ENCODE results near the gene QSER1. TPM values are rescaled to one million over a fixed set of nuclear protein-coding genes. Genes with fewer than 3 reads are reported as not detected.
A peak's percentile ranks its signal among the peaks of the same experiment; 100 is the strongest.
"Not testable (repeated sequence)": the region's sequence is repeated elsewhere in the genome, so short reads cannot be mapped to it uniquely, and the experiment has no call there.

QSER1 gene
- total and polyA plus RNA-seq, 4 donors = 3.5 to 59.9 (median 10.6) TPM

DNA sequence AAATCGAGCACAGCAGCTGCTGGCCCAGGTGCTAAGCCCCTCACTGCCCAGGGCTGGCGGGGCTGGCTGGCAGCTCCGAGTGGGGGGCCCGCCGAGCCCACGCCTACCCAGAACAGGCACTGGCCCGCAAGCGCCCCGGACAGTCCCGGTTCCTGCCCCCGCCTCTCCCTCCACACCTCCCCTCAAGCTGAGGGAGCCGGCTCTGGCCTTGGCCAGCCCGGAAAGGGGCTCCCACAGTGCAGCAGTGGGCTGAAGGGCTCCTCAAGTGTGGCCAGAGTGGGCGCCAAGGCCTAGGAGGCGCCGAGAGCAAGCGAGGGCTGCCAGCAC lies 4.3 kb upstream of the QSER1 start:
- not testable (repeated sequence) for DNase-seq; H3K36me3 ChIP-seq (ENCODE audit: control insufficient read depth in 4 of 4, insufficient read depth in 4 of 4, low read length in 4 of 4); H3K4me3 ChIP-seq; H3K27me3 ChIP-seq (ENCODE audit: control insufficient read depth in 3 of 3, insufficient read depth in 3 of 3, low read length in 2 of 3); H3K9ac ChIP-seq (ENCODE audit: insufficient read depth in 1 of 2, low read length in 2 of 2); H3K27ac ChIP-seq (ENCODE audit: low read depth in 1 of 2, low read length in 1 of 2); ATAC-seq (ENCODE audit: insufficient read depth, low FRiP score); H3K9me3 ChIP-seq (ENCODE audit: control insufficient read depth in 4 of 4, insufficient read depth in 3 of 4, low read length in 3 of 4)
- WGBS, 2 donors = 95 to 97% methylated on average over 14 to 17 of the region's 17 CpGs
- peaks cover 0 to 13% (median 0%) of the 10 kb centered on the region in 5 donors for H3K4me1 ChIP-seq (ENCODE audit: control insufficient read depth in 5 of 5, insufficient read depth in 5 of 5, low read length in 5 of 5)

DNA sequence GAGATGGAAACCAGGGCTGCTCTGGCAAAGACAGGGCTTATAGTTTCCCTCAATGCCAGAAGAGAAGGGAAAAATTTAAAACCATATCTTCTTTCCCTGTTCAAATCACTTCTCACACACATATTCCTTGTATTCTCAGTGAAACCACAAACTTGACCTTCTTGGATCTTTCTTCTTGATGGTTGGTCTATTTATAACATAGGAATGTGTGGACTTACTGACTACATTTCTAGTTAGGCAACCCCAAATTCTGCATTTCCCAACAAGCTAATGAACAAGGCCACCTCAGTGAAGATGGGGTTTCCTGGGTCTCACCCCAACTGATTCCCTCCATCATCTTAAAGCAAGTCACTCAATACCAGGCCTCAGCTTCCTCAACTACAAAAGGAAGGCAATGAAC lies 3.8 kb upstream of the QSER1 start:
- no peak overlapping the region for H3K9ac ChIP-seq (ENCODE audit: insufficient read depth in 1 of 2, low read length in 2 of 2)
- no peak overlapping the region for H3K27ac ChIP-seq (ENCODE audit: low read depth in 1 of 2, low read length in 1 of 2)
- H3K27me3 ChIP-seq (ENCODE audit: control insufficient read depth in 3 of 3, insufficient read depth in 3 of 3, low read length in 2 of 3) = no peaks in the 10 kb centered on the region
- DNase-seq (no peak), ATAC-seq (ENCODE audit: insufficient read depth, low FRiP score) (no peak)
- H3K4me3 ChIP-seq = no peak overlapping the region
- H3K9me3 ChIP-seq (ENCODE audit: control insufficient read depth in 4 of 4, insufficient read depth in 3 of 4, low read length in 3 of 4) = no peaks in the 10 kb centered on the region
- H3K36me3 ChIP-seq (ENCODE audit: control insufficient read depth in 4 of 4, insufficient read depth in 4 of 4, low read length in 4 of 4) = no peaks in the 10 kb centered on the region
- peaks cover 0 to 13% (median 0%) of the 10 kb centered on the region in 5 donors for H3K4me1 ChIP-seq (ENCODE audit: control insufficient read depth in 5 of 5, insufficient read depth in 5 of 5, low read length in 5 of 5)
- TF ChIP-seq, protein P1, sequence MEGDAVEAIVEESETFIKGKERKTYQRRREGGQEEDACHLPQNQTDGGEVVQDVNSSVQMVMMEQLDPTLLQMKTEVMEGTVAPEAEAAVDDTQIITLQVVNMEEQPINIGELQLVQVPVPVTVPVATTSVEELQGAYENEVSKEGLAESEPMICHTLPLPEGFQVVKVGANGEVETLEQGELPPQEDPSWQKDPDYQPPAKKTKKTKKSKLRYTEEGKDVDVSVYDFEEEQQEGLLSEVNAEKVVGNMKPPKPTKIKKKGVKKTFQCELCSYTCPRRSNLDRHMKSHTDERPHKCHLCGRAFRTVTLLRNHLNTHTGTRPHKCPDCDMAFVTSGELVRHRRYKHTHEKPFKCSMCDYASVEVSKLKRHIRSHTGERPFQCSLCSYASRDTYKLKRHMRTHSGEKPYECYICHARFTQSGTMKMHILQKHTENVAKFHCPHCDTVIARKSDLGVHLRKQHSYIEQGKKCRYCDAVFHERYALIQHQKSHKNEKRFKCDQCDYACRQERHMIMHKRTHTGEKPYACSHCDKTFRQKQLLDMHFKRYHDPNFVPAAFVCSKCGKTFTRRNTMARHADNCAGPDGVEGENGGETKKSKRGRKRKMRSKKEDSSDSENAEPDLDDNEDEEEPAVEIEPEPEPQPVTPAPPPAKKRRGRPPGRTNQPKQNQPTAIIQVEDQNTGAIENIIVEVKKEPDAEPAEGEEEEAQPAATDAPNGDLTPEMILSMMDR (IDR thresholded peaks at IDR 0.05; ENCODE audit: control extremely low read depth, extremely low read depth) = no peak

DNA sequence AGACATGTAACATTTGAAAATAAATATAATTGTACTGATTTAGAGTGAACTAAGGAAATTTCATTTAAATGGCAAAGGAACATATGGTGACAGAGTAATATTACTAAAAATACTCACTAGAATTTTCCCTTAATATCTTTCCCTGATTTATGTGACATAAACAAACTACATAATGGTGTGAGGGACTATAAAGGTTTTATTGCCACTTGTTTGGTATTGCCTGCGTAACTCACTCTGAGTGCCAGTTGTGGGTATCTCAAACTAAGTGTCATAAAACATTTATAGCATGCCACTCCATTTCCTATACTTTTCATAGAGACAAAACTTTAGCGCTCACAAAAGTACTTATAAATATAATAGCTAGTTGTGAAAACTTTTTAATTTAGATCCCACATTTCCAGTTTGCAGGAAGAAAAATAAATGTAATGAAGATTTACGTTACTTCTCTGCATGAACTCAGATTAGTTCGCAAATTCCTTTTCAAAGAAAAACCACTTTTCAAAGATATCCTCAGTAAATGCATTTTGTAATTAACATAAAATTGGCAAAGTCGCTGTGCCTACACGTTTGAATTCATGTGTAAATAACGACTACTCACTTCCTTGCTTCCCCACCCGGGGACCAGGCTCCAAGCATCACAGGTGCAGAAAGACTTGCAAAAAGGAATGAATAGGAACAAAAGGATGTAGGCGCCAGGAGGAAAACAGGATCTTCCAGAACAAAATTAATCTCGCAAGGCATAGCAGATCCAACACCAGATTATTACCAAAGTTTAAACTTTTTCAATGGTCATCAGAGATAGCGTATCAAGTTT lies 1.6 kb upstream of the QSER1 start:
- DNase-seq (peak in 2 of 3 donors; percentile 21 to 24), ATAC-seq (ENCODE audit: insufficient read depth, low FRiP score) (no peak)
- H3K27me3 ChIP-seq (ENCODE audit: control insufficient read depth in 3 of 3, insufficient read depth in 3 of 3, low read length in 2 of 3) = no peaks in the 10 kb centered on the region
- H3K36me3 ChIP-seq (ENCODE audit: control insufficient read depth in 4 of 4, insufficient read depth in 4 of 4, low read length in 4 of 4) = no peaks in the 10 kb centered on the region
- peaks cover 0 to 28% (median 0%) of the 10 kb centered on the region in 5 donors for H3K4me1 ChIP-seq (ENCODE audit: control insufficient read depth in 5 of 5, insufficient read depth in 5 of 5, low read length in 5 of 5)
- peak overlapping the region in 1 of 2 donors; percentile 94 for H3K9ac ChIP-seq (ENCODE audit: insufficient read depth in 1 of 2, low read length in 2 of 2)
- TF ChIP-seq, protein P1 (IDR thresholded peaks at IDR 0.05; ENCODE audit: control extremely low read depth, extremely low read depth) = no peak
- WGBS, 2 donors = 56 to 63% methylated on average over 11 of the region's 11 CpGs
- no peak overlapping the region for H3K27ac ChIP-seq (ENCODE audit: low read depth in 1 of 2, low read length in 1 of 2)
- H3K9me3 ChIP-seq (ENCODE audit: control insufficient read depth in 4 of 4, insufficient read depth in 3 of 4, low read length in 3 of 4) = no peaks in the 10 kb centered on the region
- H3K4me3 ChIP-seq = no peak overlapping the region

DNA sequence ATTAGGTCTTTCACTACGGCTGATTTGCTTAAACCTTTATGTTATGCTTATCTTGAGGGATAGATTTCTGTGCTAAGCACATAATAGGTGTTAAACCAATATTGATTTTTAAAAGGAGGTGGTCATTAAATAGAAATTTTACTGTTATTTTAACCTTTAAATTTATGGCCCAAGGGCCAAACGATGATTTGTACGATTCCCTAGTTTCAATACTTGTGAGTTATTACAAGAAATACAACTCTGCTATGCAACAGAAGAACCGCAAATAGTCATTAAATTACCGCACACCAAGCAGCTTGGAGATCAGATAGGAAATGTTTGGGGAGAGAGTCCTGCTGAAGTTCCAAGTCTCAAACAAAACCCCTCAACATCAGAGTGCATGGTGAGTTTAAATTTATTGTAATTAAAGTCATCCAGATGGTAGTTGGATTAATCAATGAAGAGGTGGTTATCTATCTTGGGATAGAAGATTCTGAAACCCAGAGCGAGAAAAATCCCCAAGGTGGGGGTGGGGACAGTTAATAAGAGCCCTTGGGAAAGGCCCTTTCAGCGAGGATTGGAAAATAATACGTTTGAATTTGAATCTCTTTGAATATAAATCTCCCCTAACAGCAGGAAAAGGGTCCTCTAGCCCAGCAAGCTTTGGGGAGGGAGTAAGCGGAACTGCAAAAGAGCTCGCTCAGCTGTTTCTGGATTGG lies 805 bp upstream of the QSER1 start:
- TF ChIP-seq, protein P1 (IDR thresholded peaks at IDR 0.05; ENCODE audit: control extremely low read depth, extremely low read depth) = no peak
- Histone ChIP-seq H3K27ac (ENCODE audit: low read depth in 1 of 2, low read length in 1 of 2) (peak overlapping the region; percentile 95 to 97), H3K27me3 (ENCODE audit: control insufficient read depth in 3 of 3, insufficient read depth in 3 of 3, low read length in 2 of 3) (no peaks in the 10 kb centered on the region), H3K4me1 (ENCODE audit: control insufficient read depth in 5 of 5, insufficient read depth in 5 of 5, low read length in 5 of 5) (peaks cover 0 to 28% (median 0%) of the 10 kb centered on the region in 5 donors), H3K4me3 (peak overlapping the region; percentile 97), H3K9me3 (ENCODE audit: control insufficient read depth in 4 of 4, insufficient read depth in 3 of 4, low read length in 3 of 4) (no peaks in the 10 kb centered on the region), H3K9ac (ENCODE audit: insufficient read depth in 1 of 2, low read length in 2 of 2) (peak overlapping the region; percentile 82 to 94), H3K36me3 (ENCODE audit: control insufficient read depth in 4 of 4, insufficient read depth in 4 of 4, low read length in 4 of 4) (no peaks in the 10 kb centered on the region)
- WGBS, 2 donors = 14 to 16% methylated on average over 10 of the region's 10 CpGs
- ATAC-seq (ENCODE audit: insufficient read depth, low FRiP score) (no peak), DNase-seq (no peak)

Data from lung (tissue), 12 donors.